GM21526 (cell line): ENCODE measurements around the gene SPPL2C.

Experiments used
- ATAC-seq: cut with Tn5 transposase; IDR thresholded peaks from one replicate; pipeline ENCODE4 v1.9.1; 2021; ENCODE audit warnings: moderate library complexity; ENCODE audit not compliant: unreplicated experiment, low FRiP score

Gene SPPL2C

DNA sequence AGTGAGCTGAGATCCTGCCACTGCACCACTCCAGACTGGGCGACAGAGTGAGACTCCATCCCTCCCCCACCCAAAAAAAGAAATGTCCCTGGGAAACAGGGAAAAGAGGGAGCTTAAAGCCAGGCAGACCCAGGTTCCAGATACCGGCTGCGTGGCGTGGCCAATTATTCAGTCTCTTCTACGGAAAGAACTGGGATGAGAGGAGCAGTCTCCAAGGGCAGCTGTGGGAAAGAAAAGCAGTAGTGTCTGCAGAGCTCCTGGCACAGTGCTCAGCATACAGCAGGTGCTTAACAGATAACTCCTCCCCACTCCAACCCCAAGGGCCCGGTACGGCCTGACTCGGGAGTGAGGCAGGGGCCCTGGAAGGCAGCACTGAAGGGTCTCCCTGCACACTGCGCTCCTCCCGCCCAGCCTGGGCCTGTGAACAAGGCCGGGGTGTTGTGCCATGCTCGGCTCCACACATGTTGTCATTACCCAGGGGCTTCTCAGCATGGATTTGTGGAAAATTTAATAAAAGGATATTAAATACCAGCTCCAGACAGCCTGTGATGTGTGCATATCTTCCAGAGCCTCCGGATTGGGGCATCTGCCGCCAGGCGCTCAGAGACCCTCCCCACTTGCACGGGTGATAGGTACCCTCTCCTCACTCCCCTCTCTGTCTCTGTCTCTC is 17.6 kb upstream of the SPPL2C start:
- ATAC-seq, result no peak

DNA sequence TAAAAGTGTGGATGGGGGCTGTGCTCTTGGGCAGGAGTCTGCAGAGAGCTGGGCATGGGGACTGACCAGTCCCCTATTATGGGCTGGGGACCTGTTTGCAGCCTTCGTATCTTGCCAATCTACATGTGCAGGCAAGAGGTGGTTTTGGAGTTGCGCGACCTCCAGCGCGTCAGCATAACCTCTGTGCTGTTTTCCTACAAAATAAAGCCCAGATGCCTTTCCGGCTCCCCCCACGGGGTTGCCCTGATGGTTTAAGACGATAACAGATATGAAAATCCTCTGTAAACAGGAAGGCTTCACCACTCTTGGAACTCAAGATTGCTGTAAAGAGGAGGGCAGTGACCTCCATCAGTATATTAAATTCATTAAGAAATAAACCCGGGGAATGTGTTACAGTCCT is 16.5 kb upstream of the SPPL2C start:
- ATAC-seq, result no peak

DNA sequence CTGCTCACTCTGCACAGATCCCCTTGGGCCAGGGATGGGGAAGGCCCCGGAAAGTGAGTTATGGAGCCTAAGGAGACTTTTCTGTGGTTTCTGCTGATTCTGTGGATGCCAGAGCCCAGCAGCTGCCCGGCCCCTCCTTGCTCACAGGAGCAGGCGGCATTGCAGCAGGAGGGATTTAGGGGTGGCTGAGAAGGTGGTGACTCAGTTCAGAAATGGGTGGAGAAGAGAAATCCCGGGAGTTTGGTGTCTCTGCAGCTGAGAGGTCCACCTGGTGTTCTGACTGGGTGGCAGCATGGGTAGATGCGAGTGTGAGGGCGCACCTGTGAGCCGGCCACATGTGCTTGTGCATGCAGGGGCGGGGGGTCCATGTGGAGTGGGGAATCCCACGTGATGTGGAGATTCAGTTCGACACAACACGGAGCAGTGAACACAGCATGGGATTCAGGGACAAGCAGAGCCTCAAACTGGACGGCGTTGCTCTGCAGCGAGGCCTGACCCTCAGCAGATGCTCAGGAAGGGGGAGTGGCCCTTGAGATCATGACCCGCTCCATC is 16.0 kb upstream of the SPPL2C start:
- ATAC-seq, result no peak

DNA sequence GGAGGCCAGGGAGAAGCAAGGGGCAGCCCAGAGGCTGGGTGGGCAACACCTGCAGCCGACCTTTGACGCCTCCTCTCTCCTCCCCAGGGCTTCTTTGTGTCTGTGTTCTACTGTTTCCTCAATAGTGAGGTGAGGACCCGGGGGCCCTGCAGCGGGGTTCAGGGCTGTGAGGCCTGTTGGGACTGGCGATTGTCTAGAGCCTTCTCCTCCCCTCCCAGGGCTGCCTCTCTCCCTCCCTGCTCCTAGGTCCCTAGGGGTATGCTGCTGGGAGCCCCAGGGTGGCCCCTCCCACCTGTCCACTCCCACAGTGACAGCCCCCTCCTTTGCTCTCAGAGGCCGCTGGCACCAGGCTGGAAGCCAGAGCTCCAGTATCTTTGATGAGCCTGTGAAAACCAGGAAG is 10.8 kb upstream of the SPPL2C start:
- no peak for ATAC-seq

DNA sequence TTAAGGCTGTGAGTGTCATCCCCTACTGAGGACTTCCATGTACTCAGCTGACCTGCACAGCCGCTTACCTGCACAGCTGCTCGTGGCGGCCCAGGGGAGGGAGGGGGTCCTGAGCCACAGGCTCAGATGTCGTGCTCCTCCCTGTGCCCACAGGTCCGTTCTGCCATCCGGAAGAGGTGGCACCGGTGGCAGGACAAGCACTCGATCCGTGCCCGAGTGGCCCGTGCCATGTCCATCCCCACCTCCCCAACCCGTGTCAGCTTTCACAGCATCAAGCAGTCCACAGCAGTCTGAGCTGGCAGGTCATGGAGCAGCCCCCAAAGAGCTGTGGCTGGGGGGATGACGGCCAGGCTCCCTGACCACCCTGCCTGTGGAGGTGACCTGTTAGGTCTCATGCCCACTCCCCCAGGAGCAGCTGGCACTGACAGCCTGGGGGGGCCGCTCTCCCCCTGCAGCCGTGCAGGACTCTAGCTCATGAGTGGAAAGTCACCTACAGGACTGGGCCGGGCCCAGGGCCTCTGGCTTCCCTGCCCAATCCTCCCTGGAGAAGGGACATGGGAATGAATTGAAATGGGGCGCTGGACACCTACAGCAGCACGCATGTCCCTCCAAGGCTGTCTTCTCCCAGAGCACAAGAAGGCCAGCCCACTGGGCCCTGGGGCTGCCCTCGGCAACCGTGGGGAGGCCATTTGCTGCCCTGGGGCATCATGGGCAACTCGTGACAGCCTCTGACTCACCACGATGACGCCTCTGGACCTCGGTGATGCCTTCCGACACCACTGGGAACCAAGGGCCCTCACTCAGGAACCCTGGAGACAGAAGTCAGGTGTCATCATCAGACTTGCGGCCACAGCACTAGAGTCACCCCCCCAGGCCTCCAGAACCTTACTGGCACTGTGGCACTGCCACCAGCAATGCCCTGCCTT is 9.9 kb upstream of the SPPL2C start:
- no peak for ATAC-seq

DNA sequence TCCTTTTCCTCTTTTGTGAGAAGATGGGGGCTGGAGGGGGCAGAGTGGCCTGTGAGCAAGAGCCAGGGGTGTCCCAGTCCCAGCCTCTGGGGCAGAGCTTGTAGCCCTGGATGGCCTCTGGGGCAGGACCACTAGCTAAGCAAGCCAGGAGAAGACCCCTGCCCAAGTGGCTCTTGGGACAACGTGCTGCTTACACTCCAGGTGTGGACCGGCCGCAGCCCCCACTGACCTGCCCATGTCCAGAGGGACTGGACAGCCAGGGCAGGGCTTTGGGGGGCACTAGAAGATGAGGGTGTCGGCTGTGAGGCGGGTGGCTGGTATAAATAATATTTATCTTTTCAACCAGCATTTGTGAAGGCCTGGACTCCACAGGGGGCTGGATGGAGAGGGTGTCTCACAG is 9.2 kb upstream of the SPPL2C start:
- no peak for ATAC-seq

DNA sequence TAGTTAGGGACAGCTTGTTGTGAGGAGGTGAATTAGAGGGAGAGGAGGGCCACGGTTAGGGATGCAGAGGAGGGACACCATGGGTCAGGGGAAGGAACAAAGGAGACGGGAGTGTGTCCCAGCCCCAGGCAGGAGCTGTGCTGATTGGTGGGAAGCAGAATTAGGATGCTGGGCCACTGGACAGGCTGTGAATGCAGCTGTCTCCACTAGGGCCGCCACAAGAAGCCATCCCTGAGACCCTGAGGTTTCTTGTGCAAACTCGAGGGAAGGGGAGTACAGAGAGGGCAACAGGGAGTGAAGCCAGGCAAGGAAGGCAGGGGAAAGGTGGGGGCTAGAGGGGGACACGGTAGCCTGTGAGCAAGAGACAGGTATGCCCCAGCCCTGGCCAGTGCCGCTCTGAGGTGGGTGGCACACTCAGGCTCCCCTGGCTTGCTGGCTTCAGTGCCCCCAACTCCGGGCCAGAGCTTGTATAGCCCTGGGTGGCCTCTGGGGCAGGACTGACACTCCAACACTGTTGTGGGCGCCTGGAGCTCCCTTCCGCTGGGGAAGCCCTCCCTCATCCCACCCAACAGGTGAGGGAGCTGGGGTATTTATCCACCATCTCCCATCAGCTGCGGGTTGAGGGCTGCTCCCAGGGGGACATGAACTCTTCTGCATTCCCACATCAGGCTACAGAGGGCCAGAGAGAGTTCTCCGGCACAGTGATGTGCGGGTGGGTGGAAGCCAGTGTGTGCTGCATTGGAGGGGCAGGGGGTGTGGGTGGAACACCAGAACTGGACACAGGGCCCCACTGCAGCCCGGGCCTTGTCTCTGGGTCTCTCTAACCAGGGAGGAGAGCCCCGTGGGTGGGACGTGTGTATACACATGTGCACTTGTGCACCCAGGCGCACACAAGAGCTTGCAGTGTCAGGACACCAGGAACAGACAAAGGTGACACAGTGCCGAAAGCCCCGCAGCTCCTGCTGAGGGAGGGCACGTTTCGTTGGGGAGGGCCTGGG is 8.3 kb upstream of the SPPL2C start:
- ATAC-seq, result no peak

DNA sequence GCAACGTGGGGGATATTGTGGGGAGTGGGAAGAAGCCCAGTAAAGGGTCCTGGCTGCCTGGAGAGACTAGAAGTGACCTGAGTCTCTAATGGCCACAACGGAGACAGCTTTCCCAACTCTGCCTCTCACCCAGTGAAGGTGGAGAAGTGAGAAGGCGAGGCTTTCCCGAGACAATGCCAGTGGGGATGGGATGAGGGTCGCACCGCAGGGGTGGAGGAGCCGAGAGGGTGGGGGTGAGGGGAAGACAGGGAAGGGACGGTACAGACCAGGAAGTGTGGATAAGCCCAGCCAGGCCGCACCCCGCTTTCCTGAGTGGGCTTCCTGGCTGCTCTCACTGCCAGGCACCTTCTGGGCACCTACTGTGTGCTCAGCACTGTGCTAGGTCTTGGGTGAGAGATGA is 7.5 kb upstream of the SPPL2C start:
- no peak for ATAC-seq

DNA sequence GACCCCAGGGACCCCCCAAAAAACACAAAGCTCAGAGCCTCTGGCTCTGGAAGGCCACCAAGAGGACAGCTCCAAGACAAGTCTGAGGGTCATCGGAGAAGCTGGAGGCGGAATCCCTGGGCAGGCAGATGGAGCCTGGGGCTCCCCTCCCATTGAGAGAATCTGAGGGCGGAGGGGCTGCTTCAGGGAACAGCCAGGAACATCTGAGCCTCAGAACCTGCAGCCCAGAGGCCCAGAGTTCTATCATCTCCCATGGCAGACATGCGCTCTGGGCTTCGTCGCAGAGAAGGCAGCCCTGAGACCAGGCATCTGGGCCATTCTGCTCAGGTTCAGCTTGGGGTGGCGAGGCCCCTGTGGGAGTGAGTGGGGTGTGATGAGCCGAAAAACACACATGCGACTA is 7.1 kb upstream of the SPPL2C start:
- no peak for ATAC-seq

DNA sequence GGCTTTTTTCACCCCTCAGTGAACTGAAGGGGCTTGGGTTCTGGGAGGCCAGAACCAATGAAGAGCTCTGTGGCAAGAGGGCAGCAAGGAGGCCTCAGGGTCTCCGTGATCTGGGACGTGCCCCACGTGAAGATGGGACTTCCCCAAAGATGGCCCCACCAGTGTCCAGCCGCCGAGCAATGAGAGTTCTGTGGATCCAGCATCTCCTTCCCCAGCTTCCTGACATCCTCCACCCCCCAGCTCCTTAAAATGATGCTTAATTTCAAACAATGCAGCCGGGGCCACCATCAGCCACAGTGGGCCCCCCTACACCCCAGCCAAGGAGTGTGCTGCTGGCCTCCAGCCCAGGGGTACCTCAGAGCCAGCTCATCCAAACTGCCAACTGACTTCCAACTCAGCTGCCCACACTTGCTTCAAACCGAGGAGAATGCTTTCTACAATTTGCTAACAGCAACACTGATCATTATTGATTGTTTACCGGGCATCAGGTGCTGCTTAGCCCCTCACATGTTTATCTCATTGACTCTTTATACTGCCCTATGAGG is 5.9 kb upstream of the SPPL2C start:
- no peak for ATAC-seq

DNA sequence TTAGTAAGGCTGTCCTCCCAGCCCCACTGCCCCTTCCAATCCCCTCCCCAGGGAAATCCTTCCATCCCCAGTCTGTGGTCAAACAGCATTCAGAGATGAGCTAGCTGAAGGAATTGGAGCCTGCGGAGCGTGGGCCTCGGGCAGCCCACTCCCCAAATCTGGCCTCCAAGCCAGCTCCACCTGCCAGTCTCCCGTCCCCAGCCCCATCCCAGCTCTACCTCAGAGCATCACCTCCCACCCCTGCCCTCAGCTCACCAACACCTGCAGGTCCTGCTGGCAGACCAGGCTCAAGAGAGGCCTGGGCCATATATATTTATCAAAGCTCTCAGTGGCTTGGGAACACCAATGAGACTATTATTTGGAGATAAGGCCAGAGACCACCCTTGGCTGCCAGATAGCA is 5.2 kb upstream of the SPPL2C start:
- ATAC-seq, result no peak

DNA sequence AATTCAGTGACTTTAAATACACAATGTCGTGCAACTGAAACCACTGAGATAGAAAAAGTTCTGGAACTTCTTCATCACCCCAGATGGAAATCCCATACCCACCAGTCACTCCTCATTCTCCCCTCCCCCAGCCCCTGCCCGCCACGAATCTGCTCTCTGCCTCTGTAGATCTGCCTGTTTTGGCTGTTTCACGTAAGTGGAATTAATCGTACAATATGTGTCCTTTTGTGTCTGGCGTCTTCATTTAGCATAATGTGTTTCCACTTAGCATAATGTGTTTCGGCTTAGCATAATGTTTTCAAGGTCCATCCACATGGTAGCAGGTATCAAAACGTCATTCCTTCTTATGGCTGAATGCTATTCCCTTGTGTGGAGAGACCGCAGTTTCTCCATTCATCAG is 3.5 kb upstream of the SPPL2C start:
- no peak for ATAC-seq

DNA sequence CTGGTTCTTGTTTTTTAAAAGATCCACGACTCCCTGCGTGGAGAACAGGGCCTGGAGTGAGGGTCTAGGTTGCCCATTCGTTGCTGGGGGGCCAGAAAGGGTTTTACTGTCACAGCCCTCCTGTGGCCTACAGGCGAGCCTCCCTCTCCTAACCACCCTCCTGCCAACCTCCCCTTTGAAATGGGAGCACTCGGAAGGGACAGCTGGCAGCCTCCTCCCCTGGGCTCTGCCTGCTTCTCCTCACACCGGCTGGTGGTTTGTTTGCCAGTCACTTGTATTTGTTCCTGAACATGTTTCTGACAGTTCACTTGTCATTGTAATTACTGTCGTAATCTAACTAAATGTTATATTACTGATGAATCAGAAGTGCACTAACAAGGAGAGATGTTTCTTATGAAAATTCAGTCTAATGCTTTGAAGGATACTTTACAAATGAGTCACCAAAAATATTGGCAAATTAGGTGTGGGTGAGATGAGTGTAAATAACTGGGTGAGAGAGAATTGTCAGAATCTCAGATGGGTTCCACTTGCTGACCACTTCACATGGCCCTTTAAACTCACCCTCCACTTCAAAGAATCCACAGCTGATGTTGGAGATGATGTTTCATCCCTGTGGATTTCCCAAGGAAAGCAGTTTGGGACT is 2.7 kb upstream of the SPPL2C start:
- no peak for ATAC-seq

DNA sequence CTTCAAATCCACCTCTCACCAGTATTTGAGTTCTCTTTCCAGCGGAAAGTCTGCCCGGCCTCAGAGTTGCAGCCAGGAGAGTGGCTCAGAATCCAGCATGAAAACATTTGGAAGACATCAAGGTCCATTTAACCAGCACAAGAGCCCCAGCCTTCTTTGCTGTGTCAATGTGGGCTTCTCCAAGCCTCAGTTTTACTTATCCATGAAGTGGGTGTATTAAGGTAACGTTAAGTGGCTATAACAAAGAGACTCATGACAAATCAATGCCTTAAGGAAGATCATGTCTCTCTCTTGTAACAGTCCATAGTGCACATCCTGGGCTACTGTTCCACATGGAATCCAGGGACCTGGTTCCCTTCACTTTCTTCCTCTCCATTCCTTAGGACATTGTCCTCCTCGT is 959 bp upstream of the SPPL2C start:
- no peak for ATAC-seq

DNA sequence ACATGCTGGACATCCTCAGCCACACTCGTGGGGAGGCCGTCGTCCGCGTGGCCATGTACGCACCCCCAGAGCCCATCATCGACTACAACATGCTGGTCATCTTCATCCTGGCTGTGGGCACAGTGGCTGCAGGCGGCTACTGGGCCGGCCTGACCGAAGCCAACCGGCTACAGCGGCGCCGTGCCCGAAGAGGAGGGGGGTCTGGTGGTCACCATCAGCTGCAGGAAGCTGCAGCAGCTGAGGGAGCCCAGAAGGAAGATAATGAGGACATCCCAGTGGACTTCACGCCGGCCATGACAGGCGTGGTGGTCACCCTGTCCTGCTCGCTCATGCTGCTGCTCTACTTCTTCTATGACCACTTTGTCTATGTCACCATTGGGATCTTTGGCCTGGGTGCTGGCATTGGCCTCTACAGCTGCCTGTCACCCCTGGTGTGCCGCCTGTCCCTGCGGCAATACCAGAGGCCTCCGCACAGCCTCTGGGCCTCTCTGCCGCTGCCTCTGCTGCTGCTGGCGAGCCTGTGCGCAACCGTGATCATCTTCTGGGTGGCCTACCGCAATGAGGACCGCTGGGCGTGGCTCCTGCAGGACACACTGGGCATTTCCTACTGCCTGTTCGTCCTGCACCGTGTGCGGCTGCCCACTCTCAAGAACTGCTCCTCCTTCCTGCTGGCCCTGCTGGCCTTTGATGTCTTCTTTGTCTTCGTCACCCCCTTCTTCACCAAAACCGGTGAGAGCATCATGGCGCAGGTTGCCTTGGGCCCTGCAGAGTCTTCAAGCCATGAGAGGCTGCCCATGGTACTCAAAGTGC is 900 bp downstream of the SPPL2C start:
- ATAC-seq, result no peak

DNA sequence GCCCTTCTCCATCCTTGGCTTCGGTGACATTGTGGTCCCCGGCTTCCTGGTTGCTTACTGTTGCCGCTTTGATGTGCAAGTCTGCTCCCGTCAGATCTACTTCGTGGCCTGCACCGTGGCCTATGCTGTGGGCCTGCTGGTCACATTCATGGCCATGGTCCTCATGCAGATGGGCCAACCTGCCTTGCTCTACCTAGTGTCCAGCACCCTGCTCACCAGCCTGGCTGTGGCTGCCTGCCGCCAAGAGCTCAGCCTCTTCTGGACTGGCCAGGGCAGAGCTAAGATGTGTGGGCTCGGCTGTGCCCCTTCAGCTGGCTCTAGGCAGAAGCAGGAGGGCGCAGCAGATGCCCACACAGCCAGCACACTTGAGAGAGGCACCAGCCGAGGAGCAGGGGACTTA is 1.5 kb downstream of the SPPL2C start:
- ATAC-seq, result no peak

DNA sequence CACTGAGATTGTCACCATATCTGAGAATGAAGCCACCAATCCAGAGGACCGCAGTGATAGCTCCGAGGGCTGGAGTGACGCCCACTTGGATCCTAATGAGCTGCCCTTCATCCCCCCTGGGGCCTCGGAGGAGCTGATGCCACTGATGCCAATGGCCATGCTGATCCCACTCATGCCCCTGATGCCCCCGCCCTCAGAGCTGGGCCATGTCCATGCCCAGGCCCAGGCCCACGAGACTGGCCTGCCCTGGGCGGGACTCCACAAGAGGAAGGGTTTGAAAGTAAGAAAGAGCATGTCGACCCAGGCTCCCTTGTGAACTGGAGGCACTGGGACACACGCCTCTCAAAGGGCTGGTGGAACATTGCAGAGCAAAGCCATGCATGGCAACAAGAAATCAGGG is 2.0 kb downstream of the SPPL2C start:
- no peak for ATAC-seq

DNA sequence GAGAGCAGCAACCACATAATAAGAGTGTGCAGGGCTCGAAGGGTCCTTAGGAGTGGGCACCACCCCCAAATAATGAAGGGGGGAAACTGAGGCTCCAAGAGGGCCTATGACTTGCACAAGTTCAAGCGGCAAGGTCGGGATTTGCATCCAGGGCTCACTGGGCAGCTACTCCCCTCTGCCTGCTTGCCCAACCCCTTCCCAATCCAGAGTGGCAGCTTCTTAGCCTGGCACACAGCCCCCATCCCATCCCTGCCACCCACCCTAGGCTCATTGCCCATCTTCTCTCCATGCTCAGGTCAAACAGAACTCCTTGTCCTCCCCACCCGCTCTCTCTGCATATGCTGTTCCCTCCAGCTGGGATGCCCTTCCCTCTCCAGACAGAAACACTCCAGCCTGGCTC is 2.4 kb downstream of the SPPL2C start:
- no peak for ATAC-seq

DNA sequence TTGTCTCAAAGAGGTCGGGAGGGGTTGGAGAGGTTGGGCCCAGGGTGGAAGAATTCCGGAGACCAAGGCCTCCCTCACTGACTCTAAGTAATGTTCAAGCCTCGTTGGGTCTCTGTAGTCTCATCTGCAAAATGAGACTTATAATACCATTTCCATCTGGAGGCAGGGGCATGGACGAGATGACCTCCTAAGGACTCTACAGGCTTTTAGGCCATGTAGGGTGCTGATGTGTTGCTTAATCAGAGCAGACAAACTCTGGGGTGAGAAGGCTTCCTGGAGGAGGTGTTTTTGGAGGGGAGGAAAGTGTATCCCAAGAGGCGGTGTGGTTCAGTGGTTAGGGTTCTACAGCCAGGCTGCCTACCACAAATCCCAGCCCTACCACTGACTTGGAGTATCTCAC is 3.1 kb downstream of the SPPL2C start:
- no peak for ATAC-seq
